ENCODE data around the gene MRPL2.
A peak's percentile ranks its signal among the peaks of the same experiment; 100 is the strongest.

Gene MRPL2

DNA sequence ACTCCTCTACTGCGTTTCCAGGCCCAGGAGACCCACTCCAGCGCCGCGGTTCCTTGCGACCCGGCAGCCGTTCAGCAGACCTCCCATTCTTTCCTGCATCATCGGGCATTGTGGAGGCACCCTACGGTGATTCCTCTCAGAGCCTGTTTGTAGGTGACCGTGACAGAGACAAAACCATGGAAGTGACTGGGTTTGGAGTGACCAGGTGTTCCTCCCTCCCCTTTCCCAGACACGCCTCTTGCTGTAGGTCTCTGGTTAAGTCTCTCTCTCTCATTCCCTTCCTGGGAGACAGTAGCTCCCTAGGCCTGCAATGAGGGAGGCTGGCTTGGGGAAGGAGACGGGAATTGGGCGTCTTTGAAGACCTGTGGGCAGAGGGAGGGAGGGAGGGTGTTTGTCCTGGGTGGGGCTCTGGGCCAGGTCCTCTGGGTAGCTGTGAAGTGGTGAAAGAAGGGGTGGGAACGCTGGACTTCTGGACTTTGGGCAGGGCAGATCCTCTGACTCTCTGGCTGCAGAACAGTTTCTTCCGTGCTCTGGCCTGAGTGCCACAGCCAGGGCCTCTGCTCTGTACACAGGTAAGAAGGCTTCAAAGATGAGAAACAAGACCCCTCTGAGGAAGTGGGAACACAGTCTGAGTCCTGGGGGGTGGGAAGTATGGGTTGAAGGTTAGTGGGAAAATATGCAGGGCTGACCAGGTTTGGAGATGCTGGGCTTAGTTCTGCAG is 960 bp upstream of the MRPL2 start:
- TF ChIP-seq, protein P1, sequence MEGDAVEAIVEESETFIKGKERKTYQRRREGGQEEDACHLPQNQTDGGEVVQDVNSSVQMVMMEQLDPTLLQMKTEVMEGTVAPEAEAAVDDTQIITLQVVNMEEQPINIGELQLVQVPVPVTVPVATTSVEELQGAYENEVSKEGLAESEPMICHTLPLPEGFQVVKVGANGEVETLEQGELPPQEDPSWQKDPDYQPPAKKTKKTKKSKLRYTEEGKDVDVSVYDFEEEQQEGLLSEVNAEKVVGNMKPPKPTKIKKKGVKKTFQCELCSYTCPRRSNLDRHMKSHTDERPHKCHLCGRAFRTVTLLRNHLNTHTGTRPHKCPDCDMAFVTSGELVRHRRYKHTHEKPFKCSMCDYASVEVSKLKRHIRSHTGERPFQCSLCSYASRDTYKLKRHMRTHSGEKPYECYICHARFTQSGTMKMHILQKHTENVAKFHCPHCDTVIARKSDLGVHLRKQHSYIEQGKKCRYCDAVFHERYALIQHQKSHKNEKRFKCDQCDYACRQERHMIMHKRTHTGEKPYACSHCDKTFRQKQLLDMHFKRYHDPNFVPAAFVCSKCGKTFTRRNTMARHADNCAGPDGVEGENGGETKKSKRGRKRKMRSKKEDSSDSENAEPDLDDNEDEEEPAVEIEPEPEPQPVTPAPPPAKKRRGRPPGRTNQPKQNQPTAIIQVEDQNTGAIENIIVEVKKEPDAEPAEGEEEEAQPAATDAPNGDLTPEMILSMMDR (IDR thresholded peaks at IDR 0.05; ENCODE audit: insufficient read depth, low read depth, low read length, missing control alignments): no peak
- DNase-seq (ENCODE audit: low read depth): no peak
- H3K4me3 ChIP-seq (ENCODE audit: low read depth, low read length): peak overlapping the region; percentile 65

DNA sequence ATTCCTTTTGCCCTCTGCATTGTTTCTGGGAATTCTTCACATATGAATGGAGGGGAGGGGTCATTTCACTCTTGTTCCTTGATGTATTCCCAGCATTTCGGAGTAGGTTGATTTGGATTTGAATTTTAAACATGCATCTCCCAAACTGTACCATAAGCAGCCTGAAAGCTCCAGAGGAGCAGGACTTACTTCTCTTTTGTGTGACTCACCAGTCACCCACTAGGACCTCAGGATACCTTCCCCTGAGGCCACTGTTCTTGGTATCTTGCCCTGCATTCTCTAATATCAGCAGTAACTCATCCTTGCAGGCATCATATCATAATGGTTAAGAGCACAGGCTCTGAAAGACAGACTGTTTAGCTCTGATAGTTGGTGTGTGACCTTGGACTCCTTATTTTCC is 703 bp downstream of the MRPL2 start:
- no peak for DNase-seq (ENCODE audit: low read depth)
- peak overlapping the region; percentile 93 for H3K4me3 ChIP-seq (ENCODE audit: low read depth, low read length)
- TF ChIP-seq, protein P1 (IDR thresholded peaks at IDR 0.05; ENCODE audit: insufficient read depth, low read depth, low read length, missing control alignments): no peak

GRCh38 chr6:43055966-43056365 is 3.3 kb downstream of the MRPL2 start:
- no peak for DNase-seq (ENCODE audit: low read depth)
- H3K4me3 ChIP-seq (ENCODE audit: low read depth, low read length): no peak overlapping the region
- TF ChIP-seq, protein P1 (IDR thresholded peaks at IDR 0.05; ENCODE audit: insufficient read depth, low read depth, low read length, missing control alignments): no peak

DNA sequence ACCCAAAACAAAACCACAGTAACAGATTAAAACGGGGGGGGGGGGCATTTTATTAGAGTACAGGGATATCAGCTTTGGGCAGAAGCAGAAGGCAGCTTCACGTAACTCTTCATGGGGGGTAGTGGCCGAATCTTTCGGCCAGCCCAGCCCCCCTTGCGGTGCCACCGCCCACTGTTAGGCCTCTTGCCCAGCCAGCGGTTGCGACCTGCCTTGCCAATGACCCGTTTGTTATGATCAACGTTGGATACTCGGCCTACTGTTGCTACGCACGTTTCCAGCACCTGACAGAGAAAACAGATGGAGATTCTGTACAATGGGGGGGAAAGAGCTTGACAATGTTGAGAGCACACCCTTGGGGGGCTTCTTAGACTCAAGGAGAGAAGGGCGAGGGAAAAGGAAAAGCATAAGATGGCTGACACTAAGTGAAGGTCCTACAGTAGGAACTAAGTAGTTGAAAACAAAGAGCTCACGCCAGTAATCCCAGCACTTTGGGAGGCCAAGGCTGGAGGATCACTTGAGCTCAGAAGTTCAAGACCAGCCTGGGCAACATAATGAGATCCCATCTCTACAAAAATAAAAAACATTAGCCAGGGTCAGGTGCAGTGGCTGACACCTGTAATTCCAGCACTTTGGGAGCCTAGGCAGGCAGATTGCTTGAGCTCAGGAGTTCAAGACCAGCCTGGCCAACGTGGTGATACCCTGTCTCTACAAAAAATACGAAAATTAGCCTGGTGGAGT is 4.9 kb downstream of the MRPL2 start:
- TF ChIP-seq, protein P1 (IDR thresholded peaks at IDR 0.05; ENCODE audit: insufficient read depth, low read depth, low read length, missing control alignments): no peak
- peak overlapping the region; percentile 78 for H3K4me3 ChIP-seq (ENCODE audit: low read depth, low read length)
- DNase-seq (ENCODE audit: low read depth): no peak

- peak; percentile 93 for DNase-seq (ENCODE audit: low read depth)
- TF ChIP-seq, protein P1 (IDR thresholded peaks at IDR 0.05; ENCODE audit: insufficient read depth, low read depth, low read length, missing control alignments): no peak
- H3K4me3 ChIP-seq (ENCODE audit: low read depth, low read length): peak within 1 kb of the TSS; percentile 78
These were observed 5.6 kb downstream of the MRPL2 start, which contains the start of gene CUL7 for GRCh38 chr6:43053545-43054205. Gene CUL7, minus strand, starts transcription at chr6:43053851. Its CDS starts 1,063 bp downstream, at chr6:43052788.

GRCh38 chr6:43052842-43053544 is 6.2 kb downstream of the MRPL2 start:
- peak; percentile 30 for DNase-seq (ENCODE audit: low read depth)
- TF ChIP-seq, protein P1 (IDR thresholded peaks at IDR 0.05; ENCODE audit: insufficient read depth, low read depth, low read length, missing control alignments): no peak
- H3K4me3 ChIP-seq (ENCODE audit: low read depth, low read length): peak overlapping the region; percentile 78
